Measurements from ENCODE around the gene TAOK3. TPM values are rescaled to one million over a fixed set of nuclear protein-coding genes. Genes with fewer than 3 reads are reported as not detected.

TAOK3 gene
- total RNA-seq, 1 donor = 27.9 TPM

DNA sequence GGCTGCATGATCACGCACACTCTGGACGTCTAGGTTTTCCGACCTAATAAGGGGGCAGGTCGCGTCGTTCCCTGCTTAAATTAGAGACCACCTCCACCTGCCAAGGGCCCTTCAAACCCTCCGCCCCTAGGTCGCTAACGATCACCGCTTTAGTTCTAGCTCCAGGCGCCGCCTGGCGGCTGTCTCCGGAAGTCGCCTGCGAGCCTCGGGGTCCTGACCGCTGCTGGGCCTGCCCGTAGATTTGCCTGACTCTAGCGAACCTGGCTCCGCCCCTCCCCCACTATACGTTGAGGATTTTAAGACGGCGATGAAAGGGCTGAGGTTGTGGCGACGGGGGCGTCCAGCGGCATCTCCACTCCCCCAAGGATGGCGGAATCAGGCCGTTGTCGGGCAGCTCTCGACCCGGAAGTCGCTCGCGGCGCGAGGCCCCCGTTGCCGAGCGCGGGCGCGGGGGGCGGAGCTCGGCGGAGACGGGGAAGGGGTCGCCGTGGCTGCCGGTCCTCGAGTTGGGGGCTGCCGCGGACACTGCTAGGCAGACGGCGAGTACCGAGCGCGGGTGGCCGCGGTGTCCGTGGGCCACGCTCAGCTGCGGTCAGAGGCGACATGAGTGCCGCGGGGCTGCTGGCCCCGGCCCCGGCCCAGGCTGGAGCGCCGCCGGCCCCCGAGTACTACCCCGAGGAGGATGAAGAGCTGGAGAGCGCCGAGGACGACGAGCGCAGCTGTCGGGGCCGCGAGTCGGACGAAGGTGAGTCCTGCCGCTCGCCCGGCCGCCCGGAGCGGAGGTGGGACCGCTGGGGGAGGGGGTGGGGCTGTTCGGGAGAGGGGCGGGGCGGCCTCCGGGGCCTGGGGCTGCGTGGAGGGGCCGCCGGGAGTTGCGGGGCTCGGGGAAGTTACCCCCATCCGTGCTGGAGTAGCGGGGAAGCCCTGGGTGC lies 3.6 kb upstream of the TAOK3 start, which contains the start of gene SUDS3:
Gene SUDS3, plus strand, starts transcription at position 467 of the 932 bp plus-strand sequence. Its CDS starts 137 bp downstream, at position 604.
- peaks cover 16% of the 10 kb centered on the region for H4K20me1 ChIP-seq (ENCODE audit: insufficient read depth, low read length)

DNA sequence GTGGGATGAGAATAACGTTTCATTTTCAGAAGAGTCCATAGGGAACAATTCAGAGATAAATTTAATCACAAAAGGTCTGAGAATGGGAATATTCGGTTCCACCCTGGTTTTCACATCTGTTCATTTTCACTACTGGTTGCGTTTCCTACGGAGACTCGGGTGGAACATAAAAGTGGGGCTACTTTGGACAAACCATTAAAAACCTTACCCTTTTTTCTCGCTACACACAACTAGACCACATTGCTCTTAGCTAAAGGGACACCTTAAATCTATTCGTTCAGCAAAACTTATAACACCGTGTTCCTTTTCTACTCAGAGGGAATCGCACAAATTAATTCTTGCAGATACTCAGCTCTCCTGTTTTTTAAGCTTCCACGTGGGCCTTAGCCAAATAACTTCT lies 2.6 kb upstream of the TAOK3 start:
- peaks cover 9% of the 10 kb centered on the region for H3K36me3 ChIP-seq (ENCODE audit: insufficient read depth, low read length)
- H3K27ac ChIP-seq (ENCODE audit: low read depth, low read length) = peak overlapping the region; percentile 98
- H3K4me3 ChIP-seq (ENCODE audit: insufficient read depth, low read length) = peak overlapping the region; percentile 7
- TF ChIP-seq, protein P1, sequence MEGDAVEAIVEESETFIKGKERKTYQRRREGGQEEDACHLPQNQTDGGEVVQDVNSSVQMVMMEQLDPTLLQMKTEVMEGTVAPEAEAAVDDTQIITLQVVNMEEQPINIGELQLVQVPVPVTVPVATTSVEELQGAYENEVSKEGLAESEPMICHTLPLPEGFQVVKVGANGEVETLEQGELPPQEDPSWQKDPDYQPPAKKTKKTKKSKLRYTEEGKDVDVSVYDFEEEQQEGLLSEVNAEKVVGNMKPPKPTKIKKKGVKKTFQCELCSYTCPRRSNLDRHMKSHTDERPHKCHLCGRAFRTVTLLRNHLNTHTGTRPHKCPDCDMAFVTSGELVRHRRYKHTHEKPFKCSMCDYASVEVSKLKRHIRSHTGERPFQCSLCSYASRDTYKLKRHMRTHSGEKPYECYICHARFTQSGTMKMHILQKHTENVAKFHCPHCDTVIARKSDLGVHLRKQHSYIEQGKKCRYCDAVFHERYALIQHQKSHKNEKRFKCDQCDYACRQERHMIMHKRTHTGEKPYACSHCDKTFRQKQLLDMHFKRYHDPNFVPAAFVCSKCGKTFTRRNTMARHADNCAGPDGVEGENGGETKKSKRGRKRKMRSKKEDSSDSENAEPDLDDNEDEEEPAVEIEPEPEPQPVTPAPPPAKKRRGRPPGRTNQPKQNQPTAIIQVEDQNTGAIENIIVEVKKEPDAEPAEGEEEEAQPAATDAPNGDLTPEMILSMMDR (IDR thresholded peaks at IDR 0.05; ENCODE audit: extremely low read depth, low read depth, low read length) = no peak
- H2AFZ ChIP-seq (ENCODE audit: low read length) = peak overlapping the region; percentile 95
- no peaks in the 10 kb centered on the region for H3K9me3 ChIP-seq (ENCODE audit: low read depth, low read length)
- peaks cover 43% of the 10 kb centered on the region for H3K4me1 ChIP-seq (ENCODE audit: insufficient read depth, low read length)
- H3K79me2 ChIP-seq (ENCODE audit: insufficient read depth, low read length) = peaks cover 62% of the 10 kb centered on the region
- no peaks in the 10 kb centered on the region for H3K27me3 ChIP-seq (ENCODE audit: insufficient read depth, low read length)
- H3K4me2 ChIP-seq (ENCODE audit: insufficient read depth, low read length) = peak overlapping the region; percentile 100
- DNase-seq (ENCODE audit: insufficient read length, low spot score, missing footprints) = no peak
- peaks cover 19% of the 10 kb centered on the region for H4K20me1 ChIP-seq (ENCODE audit: insufficient read depth, low read length)

More for the DNA sequence above, 3.6 kb upstream of the TAOK3 start, which contains the start of gene SUDS3:
- peaks cover 36% of the 10 kb centered on the region for H3K4me1 ChIP-seq (ENCODE audit: insufficient read depth, low read length)
- H3K79me2 ChIP-seq (ENCODE audit: insufficient read depth, low read length) = peaks cover 52% of the 10 kb centered on the region
- H3K4me3 ChIP-seq (ENCODE audit: insufficient read depth, low read length) = peak within 1 kb of the TSS; percentile 90
- DNase-seq (ENCODE audit: insufficient read length, low spot score, missing footprints) = peak; percentile 95
- H2AFZ ChIP-seq (ENCODE audit: low read length) = peak within 1 kb of the TSS; percentile 95
- H3K36me3 ChIP-seq (ENCODE audit: insufficient read depth, low read length) = peaks cover 12% of the 10 kb centered on the region
- TF ChIP-seq, protein P1 (IDR thresholded peaks at IDR 0.05; ENCODE audit: extremely low read depth, low read depth, low read length) = peak; percentile 97
- H3K9me3 ChIP-seq (ENCODE audit: low read depth, low read length) = no peaks in the 10 kb centered on the region
- peak within 1 kb of the TSS; percentile 100 for H3K4me2 ChIP-seq (ENCODE audit: insufficient read depth, low read length)
- peak within 1 kb of the TSS; percentile 98 for H3K27ac ChIP-seq (ENCODE audit: low read depth, low read length)
- H3K27me3 ChIP-seq (ENCODE audit: insufficient read depth, low read length) = no peaks in the 10 kb centered on the region

DNA sequence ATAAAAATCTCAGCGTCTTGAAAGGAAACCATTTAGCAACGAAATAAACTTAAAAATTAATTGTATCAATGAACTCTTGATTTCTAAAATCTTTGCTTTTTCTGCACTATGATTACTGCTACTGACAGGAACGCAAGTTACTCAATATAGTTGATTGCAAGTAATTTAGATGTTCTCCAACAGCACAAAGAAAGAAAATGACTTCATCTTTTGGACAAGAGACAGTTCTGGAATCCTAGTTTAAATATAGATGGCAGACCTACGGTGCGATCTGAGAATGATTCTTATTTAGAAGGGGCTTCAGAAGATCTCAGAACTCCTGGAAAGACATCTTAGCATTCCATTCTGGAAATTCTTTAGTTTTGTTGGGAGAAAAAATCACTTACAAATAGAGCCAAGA lies 2.2 kb upstream of the TAOK3 start:
- peaks cover 45% of the 10 kb centered on the region for H3K4me1 ChIP-seq (ENCODE audit: insufficient read depth, low read length)
- H3K79me2 ChIP-seq (ENCODE audit: insufficient read depth, low read length) = peaks cover 63% of the 10 kb centered on the region
- H3K27ac ChIP-seq (ENCODE audit: low read depth, low read length) = peak overlapping the region; percentile 98
- H3K4me3 ChIP-seq (ENCODE audit: insufficient read depth, low read length) = peak overlapping the region; percentile 7
- no peaks in the 10 kb centered on the region for H3K27me3 ChIP-seq (ENCODE audit: insufficient read depth, low read length)
- H4K20me1 ChIP-seq (ENCODE audit: insufficient read depth, low read length) = peaks cover 19% of the 10 kb centered on the region
- peak overlapping the region; percentile 48 for H2AFZ ChIP-seq (ENCODE audit: low read length)
- no peak for DNase-seq (ENCODE audit: insufficient read length, low spot score, missing footprints)
- no peaks in the 10 kb centered on the region for H3K9me3 ChIP-seq (ENCODE audit: low read depth, low read length)
- H3K4me2 ChIP-seq (ENCODE audit: insufficient read depth, low read length) = peak overlapping the region; percentile 100
- peaks cover 6% of the 10 kb centered on the region for H3K36me3 ChIP-seq (ENCODE audit: insufficient read depth, low read length)
- TF ChIP-seq, protein P1 (IDR thresholded peaks at IDR 0.05; ENCODE audit: extremely low read depth, low read depth, low read length) = no peak

- Histone ChIP-seq H3K4me1 (ENCODE audit: insufficient read depth, low read length) (peaks cover 45% of the 10 kb centered on the region), H4K20me1 (ENCODE audit: insufficient read depth, low read length) (peaks cover 16% of the 10 kb centered on the region), H3K79me2 (ENCODE audit: insufficient read depth, low read length) (peaks cover 63% of the 10 kb centered on the region), H2AFZ (ENCODE audit: low read length) (no peak overlapping the region), H3K36me3 (ENCODE audit: insufficient read depth, low read length) (no peaks in the 10 kb centered on the region), H3K4me3 (ENCODE audit: insufficient read depth, low read length) (no peak overlapping the region), H3K27me3 (ENCODE audit: insufficient read depth, low read length) (no peaks in the 10 kb centered on the region), H3K9me3 (ENCODE audit: low read depth, low read length) (no peaks in the 10 kb centered on the region), H3K27ac (ENCODE audit: low read depth, low read length) (peak overlapping the region; percentile 52), H3K4me2 (ENCODE audit: insufficient read depth, low read length) (peak overlapping the region; percentile 100)
- no peak for DNase-seq (ENCODE audit: insufficient read length, low spot score, missing footprints)
- TF ChIP-seq, protein P1 (IDR thresholded peaks at IDR 0.05; ENCODE audit: extremely low read depth, low read depth, low read length) = no peak
Observed at GRCh38 chr12:118374126-118374725, 1.5 kb upstream of the TAOK3 start.

Data from osteoblast (primary cell).